HG03103 (cell line): Measurements from ENCODE around the gene FOXC2.

Source experiments
- ATAC-seq: cut with Tn5 transposase; IDR thresholded peaks from one replicate; pipeline ENCODE4 v1.9.1; 2021; ENCODE audit warnings: low read depth; ENCODE audit not compliant: unreplicated experiment

The FOXC2 gene

DNA sequence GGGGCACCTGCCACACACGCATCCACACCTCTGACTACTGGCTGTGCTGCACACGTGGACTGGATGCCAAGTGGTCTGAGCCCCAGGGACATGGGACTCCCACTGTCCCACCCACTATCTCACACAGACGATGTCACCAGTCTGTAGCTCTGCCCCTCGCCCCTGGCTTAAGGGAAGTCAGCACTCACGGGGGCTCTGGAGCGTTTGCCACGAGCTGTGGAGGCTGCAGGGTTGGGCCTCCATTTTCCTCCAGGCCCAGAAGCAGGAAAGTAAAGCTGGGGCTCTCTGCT lies 34.2 kb upstream of the FOXC2 start:
- no peak for ATAC-seq

DNA sequence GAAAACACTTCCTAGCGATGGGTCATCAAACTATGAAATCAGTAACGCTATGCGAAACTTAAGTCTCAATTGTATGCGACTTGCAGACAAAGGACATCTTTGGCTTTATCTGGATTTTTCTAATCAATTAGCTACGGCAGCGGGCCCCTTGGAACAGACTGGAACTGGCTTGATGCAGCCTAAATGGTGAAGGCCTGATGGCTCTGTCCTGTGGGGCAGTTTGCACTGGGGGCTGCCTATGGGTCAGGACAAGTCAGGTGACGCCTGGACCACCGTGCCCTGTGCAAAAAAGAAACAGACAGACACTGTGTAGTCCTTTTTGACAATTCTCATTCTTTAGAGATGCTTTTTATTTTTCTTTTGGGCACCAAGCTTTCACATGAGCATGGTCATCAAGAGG lies 33.6 kb upstream of the FOXC2 start:
- ATAC-seq, result no peak

DNA sequence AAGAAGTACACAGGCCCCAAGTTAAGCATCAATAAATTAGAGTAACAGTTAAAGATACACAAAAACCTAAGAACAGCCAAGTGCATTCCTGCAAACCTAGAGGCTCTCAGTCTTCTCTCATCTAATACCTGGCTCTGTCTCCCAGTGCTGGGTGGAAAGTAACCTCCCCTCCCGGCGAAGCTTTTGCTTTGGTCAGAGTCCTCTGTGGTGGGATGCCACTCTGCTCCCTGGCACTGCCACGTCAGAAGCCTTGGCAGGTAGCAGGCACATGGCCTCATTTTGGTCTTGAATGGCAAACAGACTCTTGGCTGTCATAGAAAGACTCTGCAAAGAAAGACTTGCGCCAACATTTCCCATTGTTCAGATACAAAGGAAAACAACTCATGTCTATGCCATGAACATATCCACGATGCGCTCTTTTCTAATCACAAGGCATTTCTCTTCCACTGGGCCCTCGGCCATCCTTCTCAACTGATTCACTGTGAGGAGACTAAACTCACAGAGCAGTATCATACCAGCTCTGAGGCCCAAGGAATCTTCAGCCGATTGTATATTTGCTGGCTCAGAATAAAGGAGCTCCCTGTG lies 32.8 kb upstream of the FOXC2 start:
- no peak for ATAC-seq

DNA sequence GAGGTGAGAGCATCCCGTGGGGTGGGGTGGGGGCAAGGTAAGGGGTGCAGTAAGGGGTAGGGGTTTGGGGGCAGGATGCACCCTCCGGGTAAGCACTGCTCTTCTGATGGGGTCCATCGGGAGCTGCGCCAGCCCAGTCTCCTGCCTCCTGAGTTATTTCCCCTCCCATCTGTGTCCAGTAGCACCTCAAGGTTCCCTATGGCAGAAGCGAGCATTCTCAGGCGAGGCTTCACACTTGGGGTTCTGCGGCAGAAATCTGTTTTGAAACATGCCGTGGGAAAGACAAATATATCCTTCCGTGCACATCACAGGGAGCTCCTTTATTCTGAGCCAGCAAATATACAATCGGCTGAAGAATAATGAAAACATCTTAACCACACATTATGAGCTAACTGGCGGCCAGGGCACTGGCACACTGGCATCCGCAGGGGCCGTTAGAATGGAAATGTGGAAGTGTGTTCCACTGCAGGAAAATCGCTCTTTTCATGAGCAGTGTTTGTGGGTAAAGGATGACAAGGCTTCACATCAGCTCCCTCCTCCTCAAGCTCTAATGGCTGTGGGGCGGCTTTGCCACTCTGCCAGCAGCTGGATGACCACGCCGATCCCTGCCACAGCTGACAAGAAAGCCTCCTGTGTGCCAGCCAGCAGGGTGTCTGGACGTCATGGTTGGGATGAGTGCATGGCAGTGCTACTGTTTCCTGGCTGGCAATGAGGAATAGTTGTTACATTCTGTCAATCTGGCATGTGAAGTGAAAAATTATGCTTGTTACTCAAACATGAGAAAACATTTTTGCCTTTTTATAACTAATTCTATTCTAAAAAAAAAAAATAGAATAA lies 31.6 kb upstream of the FOXC2 start:
- no peak for ATAC-seq

DNA sequence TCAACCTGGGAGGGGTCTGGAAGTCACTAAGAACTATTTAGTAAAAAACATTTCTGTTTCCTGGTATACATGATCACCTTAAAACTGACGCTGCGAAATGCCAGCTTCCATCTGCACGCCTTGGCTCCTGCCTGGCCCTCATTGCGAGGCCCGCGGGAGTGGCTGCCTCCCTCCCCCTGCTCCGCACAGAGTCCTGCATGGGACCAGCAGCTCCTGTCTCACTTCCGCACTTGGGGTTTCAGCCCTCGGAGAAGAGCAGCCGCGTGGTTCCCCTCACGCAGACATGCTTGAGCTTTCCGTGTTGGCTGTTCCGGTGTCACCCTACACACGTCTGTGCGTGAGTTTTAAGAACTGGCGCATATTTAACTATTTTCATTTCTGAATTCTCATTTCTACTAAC lies 30.0 kb upstream of the FOXC2 start:
- ATAC-seq, result no peak

DNA sequence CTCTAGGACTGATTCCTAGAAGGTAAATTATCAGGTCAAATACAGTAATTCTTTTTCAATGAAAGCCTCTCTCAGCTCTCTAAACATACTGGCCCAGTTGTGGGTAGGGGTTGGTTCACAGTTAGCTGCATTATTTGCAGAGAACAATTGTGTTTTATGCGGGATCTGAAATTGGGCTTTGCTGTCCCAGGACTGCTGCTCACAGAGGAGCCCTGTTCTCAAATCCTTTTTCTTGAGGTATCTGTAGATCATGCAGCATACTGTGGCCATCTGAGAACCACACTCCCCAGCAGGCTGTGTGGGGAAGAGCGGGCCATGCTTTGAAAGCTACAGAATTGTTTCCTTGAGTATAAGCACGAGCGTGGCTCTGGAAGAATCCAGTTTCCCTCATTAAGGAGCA lies 29.1 kb upstream of the FOXC2 start:
- no peak for ATAC-seq

DNA sequence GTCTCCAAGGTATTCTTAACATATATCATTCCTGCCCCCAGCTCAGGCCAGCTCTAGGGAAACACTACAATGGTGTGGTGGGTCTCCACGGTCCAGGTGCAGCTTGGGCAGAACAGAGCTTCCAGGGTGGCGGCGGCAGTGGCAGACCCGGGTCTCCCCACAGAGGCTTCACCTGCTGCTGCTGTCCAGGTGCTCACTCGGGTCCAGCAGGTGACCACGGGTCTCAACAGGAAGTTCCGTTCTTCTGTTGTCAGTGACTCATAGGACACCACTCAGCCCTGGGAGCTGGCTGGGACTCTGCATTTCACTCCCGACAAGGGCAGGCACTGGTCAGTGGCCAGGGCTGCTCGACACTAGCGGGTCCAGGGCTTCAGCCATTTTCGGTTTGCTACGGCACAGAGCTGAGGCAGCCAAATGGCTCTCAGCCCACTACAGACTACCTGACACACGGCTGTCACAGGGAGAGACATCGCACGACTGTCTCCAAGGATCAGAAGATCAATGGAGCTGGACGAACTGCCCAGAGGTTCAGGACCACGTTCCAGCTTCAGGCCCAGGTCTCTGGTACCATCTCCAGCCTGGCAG lies 28.3 kb upstream of the FOXC2 start:
- ATAC-seq, result no peak

DNA sequence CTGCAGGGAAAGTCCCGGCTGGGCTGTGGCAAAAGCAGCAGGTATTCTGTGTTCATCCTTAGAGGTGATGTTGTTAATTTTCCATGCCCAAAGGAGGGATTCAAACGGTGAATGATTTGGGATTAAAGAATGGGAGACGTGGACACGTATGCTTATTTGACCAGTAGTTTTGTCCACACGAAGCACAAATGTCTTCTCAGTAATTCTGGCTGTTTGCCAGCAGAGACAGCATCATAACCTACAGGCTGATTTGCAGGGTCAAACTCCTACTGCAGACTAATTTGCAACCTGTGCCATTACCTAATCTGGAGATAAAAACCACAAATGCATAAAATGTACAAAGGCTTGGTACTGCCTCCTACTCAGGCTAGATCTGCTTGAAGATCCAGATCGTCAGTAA lies 25.7 kb upstream of the FOXC2 start:
- ATAC-seq, result no peak

DNA sequence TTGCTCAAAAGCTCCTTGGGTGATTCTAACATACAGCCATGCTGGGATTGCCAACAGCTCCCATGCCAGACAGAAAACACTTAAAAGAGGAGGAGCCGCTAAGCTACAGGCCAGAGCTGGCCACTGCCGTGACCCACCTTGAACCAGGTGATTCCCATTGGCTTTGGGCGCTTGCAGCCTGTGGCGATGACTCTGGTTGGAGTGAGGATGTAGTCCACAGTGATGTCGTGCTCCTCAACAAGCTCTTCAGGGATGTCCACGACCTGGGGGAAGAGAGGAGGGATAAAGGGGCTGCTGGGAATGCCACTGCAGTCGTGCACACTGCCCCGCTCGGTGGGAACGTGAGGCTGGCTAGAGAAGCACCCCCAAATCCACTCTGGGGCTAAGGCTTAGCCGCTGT lies 25.1 kb upstream of the FOXC2 start:
- no peak for ATAC-seq

DNA sequence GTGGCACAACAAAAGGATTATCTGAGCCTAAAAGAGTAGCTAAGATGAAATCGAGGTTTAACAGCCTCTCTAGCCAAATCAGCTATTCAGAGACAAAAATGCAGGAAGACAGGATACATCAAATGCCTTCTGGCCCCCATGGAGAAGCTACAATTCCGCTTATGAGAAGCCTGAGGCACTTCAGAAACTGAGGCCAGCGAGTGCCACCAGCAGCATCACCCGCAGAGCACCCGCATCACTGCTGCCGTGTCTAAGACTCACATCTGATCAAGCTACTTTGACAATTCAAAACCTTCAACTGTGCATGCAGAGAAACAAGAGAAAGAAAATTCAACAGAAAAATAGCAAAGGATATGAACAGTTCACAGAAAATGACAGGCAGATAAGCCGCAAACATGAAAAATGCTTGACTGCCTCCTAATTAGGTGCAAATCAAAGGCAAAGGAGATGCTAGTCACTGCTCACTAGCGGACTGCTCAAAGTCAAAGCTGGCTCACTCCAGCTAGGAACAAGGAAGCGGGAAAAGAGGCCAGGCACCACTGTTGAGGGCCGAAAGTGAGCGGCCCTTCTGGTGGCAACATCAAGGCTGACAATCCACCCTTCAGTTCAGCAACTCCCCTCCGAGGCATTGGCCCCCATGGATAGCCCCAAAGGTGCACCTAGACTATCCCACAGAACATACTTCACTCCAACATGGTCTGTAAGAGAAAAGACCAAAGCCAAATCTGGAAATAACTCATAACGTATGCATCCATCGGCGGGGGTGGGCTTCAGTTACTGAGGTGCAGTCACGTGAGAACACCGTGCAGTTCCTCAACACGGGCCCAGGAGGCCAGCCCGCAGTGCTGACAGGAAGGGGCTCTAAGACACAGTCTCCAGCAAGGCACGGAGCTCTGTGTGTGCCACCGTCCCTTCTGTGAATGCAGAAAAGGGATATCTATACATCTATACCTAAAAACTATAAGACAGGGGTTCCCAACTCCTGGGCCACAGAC lies 23.6 kb upstream of the FOXC2 start:
- no peak for ATAC-seq

DNA sequence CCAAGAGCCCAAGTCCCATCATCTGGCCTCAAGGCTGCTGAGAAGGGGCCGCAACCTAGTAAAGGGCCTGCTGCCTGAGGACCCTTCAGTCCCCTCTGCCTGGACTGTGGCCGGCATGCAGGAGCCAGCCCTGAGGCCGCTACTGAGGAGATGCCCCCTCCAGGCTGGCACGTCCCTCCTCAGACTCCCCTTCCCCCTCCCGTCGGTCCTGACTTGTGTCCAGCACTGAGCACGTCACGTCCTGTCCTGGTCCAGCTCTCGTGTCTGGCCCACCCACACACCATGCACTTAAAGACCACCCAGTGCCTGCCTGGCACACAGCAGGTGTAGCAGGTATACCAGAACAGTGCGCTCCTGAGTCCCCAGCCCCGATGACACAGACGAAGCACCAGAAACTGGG lies 21.1 kb upstream of the FOXC2 start:
- no peak for ATAC-seq

DNA sequence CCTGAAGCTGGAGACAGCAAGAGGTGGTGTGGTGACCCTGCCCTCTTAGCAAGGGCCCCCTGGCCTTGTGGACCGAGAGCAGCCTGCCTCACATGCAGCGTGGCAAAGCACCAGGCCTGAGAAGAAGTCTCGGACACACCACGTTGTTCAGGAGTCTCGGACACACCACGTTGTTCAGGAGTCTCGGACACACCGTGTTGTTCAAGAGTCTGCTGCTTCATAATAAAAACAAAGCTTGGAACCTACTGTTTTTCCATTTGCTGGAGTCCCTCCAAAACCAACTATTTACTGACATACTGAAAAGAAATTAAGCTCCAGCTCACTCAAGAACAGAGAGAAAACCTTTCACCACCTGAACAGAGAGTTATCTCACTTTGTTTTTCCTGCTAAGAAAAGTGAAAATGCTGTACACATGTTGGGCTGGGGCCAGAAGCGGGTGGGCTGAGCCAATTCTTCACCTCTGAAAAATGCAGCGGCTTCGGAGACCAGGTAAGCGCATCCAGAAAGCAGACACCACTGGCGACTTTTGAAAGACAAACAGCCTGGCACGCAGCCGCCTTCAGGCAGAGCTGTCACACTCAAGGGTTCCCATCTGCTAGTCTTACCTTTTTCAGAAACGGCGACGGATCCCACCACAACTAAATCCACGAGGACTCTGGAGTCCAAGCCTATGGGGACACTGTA lies 20.5 kb upstream of the FOXC2 start:
- no peak for ATAC-seq

DNA sequence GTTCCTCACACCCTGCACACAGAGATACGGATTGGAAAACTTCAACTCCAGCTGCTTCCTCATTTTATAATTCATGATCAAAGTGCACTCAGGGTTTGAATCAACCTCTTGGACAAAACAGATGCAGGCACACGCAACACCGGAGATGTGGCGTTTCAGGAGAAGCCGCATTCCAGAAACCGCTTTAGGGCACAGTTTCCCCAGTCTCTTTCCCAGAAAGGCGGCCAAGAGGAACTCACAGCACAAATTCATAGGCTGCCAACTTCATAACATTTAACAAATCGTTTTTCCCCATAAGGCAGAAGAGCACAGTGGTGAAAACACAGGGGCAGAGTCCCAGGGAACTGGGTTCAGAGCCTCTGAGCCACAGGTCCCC lies 20.0 kb upstream of the FOXC2 start:
- no peak for ATAC-seq

DNA sequence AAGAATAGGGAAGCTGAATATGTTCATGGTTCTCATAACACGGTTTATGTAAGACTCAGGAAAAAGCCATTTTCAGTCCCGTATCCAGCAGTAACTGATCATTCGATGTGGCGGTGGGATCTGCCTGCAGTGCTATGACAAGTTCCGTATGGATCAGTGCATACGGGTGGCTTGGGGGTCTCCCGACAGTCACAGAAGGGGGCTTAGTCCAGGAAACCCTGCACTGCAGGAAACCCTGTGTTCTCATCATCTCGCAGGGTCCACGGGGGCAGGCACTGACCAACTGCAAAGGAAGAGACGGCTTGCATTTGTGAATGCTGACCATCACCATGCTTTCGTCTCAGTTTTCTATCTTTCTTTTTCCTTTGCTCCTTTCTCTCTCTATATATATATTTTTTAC lies 19.3 kb upstream of the FOXC2 start:
- ATAC-seq, result no peak

DNA sequence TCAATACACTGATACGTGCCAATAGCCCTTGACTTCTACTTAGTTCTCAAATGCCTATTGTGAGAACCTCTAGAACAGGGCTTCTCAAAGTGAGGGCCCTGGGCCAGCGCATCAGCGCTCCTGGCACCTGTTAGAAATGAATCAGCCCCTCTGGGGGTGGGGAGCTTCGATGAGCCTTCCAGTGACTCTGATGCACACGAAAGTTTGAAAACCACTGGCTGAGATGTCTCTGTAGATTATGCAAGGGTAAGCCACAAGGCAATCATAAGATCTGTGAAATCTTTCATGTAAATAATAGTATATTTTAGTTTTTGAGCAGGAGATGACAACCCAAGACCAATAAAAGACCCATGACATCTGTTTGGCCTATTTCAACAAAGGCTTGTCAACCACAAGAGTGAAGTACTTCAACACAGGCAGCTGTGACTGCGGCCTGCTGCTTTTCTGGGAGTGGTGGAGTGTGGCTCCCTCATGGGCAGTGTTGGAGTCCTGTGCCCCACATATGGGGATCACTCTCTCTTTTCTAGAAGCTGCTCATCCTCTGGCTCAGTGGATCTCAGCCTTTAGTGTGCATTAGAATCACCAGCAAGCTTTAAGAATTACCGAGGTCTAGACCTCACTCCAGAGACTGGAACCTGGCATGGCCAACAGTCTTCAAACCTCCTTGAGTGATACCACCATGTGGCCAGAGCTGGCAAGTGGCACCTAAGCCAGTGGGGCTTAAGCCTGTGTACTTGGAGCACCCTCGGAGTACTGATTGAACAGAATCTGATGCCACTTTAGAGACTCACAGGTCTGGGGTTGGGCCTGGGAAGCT lies 17.3 kb upstream of the FOXC2 start:
- no peak for ATAC-seq

DNA sequence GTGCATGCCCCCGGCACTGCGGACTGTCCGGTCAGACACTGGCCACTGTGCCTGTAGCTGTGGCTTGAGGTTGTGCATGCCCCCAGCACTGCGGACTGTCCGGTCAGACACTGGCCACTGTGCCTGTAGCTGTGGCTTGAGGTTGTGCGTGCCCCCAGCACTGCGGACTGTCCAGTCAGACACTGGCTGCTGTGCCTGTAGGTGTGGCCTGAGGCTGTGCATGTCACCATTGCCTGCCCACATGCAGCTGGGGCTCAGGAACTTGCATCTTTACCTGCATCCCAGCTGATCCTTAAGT lies 16.8 kb upstream of the FOXC2 start:
- ATAC-seq, result no peak

DNA sequence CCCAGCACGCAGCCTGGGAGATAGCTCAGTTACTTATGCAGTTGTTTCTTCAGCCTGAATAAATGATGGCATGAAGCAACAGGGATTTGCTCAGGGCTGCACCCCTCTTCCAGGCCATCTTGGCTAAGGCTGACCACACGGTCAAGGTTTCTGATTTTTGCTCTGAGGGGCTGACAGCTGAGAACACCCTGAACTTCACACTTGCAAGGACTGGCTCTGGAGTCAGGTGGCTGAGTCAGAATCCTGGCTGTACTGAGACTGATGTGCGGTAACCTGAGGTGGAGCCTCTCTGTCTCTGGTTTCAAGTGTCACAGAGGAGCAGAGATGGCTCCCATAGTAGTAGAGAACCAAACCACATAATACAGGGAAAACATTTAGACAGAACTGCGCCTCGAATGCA lies 16.3 kb upstream of the FOXC2 start:
- ATAC-seq, result no peak

DNA sequence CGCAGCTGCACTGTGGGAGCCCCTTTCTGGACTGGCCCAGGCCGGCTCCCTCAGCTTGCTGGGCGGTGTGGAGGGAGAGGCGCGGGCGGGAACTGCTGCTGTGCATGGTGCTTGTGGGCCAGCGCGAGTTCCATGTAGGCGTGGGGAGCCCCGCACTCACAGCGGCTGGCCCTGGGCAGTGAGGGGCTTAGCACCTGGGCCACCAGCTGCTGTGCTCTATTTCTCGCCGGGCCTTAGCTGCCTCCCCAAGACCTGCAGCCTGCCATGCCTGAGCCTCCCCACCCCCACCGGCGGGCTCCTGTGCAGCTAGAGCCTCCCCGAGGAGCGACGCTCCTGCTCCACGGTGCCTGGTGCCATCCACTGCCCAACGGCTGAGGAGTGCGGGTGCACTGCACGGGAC lies 13.3 kb upstream of the FOXC2 start:
- no peak for ATAC-seq

DNA sequence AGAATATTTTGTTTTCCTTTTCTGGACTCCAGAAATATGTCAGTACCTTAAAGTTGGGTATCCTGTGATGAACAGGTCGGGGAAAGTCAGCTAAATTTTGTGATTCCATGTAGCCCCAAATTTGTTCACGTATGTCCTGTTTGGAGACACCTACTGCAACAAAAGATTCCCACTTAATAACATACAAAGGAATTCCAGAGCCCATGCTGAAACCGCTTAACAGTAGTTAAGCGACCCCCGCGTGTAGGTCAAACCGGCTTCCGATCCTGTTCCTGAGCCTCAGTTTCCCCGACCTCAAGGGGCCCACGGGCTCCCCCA lies 12.1 kb upstream of the FOXC2 start:
- ATAC-seq, result no peak
